GM18517 (cell line): ENCODE measurements around the gene SARS2.

Source experiments
- ATAC-seq: cut with Tn5 transposase; IDR thresholded peaks from one replicate; pipeline ENCODE4 v1.9.1; 2021; ENCODE audit warnings: mild to moderate bottlenecking, moderate library complexity; ENCODE audit not compliant: unreplicated experiment

The SARS2 gene

DNA sequence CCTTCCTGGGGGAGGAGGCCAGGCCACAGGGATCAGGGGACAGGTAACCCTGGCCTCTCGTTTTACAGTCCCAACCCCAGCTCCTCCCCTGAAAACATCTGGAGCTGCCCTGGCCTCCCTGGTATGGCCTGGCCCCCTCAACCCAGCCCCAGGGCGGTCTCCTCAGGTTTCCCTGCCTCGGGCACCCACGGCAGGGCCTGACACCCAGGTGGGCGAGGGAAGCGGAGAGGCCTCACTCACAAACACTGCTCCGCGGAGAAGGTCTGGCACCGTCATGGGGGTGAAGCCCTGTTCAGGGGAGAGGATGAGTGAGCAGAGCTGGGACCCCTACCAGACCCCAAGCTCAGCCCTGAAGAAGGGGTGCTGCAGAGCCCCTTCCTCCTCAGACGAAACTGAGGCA lies 12.0 kb downstream of the SARS2 start:
- ATAC-seq: no peak

DNA sequence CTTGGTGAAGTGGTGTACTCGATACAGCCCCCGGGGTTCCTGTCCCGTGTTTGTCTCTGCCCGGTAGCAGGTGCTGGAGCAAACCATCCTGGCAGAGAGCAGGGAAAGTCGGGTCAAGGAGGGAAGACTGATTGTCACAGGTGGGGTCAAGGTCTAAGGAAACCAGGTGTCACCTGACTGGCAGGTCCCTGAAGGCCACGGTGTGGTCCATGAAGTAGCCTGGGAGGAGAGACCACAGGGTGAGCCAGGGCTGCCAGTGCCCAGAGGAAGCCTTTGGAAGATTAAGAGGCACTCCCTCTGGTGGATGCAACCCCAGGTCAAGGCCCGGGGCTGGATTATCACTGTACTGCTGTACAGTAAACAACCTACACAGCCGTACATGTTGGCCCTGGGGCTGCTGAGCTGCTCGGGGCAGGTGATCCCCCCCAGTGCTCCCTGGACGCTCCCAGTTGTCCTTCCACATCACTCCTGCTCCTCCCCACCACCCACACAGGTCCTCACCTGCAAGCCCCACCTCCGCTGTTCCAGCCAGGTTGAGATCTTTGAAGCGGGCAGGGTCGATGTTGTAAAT lies 12.6 kb downstream of the SARS2 start:
- ATAC-seq: no peak

DNA sequence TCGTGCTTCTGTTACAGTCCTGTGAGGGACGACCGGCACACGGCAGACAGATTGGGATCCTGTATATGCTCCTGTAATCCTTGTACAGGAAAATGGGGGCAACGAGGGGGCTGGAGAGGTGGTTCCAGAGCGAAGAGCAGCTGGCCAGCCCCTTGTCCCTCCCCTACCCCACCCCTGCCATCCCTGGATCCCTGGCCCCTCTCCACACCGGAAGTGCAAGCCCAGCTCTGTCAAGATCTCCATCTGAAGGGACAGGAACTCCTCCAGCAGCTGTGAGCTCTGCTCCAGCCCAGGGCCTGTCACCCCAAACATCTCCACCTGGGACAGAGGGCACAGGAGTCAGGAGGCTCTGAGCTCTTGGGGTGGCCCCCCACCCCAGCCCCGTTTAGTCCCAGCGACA lies 13.0 kb downstream of the SARS2 start:
- no peak for ATAC-seq

DNA sequence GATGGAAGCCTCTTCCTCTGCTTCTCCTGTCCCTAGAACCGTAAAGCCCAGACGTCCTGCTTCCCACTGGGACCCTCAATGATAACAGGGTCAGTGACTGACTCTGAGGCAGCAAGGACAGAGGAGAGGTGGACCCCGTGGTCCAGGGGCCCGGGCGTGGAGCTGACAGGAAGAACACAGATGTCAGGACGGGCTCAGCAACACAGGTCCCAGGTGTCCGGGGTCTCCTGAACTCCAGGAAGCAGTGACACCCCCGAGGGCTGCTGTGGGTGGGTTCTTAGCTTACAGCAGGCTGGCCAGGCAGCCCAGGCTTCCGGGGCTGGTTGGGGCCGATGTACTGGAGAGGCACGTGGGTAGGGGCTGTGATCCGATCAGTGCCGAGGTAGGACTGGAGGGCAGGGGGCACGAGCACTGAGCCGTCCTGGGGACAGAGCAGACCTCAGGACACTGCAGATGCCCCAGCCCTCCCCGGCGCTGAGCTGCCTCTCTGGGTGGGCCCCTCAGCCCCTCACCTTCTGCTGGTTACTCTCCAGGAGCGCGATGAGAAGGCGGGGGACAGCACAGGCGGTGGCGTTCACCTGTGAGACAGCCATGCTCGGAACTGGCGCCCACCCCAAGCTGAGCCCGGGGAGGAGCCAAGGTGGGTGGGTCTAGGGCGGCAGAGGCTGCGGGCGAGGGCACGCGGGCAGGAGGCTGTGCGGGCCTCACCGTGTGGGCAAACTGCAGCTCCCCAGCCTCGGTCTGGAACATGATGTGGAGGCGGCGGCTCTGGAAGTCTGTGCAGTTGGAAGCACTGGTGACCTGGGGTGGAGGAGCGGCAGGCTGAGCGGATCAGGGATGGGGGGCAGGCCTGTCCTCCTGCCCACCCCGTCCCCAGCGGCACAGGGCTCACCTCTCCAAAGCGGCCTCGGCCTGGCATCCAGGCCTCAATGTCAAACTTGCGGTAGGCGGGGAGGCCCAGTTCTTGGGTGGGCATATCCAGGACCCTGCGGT lies 14.9 kb downstream of the SARS2 start:
- ATAC-seq: no peak

DNA sequence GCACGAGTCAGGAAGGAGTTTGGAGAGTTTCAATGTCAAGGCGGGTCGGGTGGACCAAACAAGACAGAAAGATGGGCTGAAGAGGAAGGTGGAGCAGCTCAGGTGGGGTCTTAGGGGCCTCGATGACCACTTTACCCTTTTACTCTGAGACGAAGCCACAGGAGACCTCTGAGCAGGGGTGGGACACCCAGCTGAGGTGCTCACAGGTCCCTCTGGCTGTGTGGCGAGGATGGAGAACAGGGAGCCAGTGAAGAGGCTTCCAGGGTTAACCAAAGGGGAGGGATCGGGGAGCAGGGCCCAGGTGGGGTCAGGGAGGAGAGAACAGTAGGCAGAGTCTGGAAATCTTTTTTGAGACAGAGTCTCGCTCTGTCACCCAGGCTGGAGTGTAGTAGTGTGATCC lies 16.6 kb downstream of the SARS2 start:
- ATAC-seq: no peak

DNA sequence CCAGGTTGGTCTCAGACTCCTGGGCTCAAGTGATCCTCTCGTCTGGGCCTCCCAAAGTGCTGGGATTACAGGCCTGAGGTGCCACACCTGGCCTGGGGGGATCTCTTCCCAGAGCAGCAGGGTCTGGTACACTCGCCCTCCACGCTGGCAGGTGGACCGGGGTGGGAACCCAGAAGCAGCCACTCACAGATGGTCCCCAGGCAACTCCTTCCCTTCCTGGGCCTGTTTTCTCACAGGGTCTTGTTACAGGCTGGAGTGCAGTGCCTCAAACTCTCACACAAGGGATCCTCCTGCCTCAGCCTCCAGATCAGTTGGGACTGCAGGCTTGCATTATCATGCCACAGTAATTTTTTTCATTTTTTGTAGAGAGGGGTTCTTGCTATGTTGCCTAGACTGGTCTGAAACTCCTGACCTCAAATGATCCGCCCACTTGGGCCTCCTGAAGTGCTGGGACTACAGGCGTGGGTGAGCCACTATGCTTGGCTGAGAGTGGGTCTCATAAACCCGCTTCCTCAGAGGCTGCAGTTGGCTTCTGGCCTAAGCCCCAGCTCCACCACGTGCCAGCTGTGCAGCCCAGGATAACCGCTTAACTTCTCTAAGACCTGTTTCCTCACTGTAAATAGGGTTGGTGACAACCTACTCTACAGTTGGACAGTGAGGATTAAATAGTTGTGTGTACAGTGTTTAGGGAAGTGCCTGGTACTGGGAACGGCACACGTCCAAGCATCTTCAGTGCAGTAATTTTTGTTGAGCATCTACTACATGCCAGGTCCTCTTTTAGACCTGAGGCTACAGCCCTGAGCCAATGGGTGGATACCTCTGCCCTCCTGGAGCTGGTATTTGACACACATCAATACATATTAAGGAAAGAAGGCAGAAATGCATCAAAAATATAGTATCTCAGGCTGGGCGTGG lies 17.7 kb downstream of the SARS2 start:
- no peak for ATAC-seq

DNA sequence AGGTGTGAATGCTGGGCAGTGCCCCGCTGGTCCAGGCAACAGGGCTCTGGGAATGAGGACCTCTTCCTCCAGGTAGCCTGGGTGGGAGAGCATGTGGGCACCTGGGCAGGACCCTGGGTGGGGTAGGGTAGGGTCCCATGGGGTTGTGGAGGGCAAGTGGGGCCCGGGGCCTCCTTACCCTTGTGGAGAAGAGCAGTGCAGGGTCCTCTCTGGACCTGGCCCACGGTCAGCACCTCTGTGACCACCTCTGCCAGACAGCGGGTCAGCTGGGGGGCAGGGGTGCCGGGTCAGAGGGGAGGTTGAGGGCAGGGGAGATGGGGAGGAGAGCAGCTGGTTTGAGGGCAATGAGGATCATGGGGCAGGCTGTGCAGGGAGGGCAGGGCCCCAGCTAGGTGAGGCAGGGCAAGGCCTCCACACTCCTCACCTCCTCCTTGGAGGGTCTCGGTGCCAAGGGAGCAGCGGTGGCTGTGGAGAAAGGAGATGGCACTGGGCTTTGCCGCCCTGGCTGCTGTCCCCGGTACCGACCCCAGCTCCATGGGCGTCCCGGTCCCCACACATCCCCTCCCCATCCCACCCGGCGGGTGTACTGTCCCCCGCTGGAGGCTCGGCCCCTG lies 19.1 kb downstream of the SARS2 start:
- no peak for ATAC-seq

DNA sequence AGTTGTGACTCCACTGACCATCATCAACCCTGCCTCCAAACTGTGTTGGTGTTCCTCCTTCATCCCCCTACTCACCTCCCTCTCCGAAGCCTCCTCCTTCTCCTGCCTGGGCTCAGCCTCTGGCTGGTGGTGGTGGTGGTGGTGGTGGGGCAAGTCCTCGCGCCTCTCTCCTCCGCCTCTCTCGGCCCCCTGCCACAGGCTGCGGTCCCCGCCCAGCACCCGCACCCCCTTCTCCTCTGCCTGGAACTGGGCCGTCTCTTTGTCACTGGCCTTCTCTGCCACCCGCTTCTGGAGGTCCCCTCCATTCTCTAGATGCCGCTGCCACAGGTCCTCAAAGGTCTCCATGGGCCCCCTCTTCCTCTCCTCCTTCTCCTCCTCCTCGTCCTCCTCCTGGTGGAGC lies 20.1 kb downstream of the SARS2 start:
- ATAC-seq: no peak

DNA sequence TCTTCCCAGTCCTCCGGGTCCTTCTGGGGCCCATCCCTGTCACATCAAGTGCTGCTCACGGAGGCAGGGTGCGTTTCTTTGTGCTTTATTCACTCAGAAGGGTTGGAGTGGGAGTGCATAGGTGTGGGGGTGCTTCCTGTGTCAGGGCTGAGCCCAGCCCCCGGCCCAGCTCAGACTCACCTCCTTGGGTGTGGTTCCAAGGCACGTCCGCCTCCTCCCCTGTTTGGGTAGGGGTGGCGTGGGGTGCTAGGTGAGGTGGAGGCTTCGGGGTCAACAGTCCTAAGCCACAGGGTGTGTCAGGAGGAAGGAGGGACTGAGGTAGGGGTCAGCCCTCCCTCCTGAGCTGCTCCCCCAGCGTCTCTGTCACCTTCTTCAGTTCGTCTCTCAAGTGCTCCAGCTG lies 21.7 kb downstream of the SARS2 start:
- no peak for ATAC-seq

DNA sequence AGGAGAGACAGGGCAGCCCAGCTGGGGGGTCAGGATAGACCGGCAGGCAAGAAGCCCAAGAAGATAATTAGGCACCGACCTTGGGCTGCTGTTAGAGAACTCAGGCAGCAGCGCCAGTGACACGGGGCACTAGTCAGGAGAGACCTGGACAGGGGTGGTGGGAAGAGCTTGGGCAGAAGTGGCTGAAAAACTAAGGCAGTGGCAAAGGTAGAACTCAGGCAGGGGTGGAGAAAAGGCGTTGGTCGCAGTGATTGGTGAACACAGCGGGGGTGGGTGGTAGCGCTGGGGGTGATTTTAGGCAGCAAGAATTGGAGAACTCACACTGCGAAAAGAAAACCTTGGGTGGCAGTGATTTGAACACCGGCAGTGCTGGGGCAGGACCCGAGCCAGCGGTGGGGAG lies 22.9 kb downstream of the SARS2 start:
- ATAC-seq: no peak

DNA sequence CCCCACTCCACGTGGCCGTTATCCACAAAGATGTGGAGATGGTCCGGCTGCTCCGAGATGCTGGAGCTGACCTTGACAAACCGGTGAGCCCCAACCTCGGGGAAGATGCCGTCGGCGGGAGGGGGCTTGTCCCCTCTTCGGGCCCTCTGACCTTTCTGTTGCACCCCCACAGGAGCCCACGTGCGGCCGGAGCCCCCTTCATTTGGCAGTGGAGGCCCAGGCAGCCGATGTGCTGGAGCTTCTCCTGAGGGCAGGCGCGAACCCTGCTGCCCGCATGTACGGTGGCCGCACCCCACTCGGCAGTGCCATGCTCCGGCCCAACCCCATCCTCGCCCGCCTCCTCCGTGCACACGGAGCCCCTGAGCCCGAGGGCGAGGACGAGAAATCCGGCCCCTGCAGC lies 23.3 kb downstream of the SARS2 start:
- no peak for ATAC-seq

DNA sequence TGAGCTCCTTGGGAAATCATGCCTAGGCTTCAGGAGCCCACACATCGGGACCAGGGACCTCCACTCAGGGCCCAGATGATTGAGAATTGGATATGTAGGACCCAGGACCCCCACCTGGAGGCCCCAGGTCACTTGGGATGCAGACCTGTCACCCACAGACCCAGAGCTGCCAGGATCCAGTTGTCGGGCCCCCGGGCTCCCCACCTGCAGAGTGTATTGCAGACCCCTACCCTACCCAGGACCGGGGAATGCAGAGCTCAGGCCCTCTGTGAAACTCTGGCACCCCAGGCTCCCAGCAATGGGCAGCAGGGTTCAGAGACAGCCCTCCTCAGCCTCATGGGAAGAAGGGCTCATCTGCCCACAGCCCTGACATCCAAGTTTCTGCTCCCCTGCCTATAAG lies 24.9 kb downstream of the SARS2 start:
- ATAC-seq: no peak

DNA sequence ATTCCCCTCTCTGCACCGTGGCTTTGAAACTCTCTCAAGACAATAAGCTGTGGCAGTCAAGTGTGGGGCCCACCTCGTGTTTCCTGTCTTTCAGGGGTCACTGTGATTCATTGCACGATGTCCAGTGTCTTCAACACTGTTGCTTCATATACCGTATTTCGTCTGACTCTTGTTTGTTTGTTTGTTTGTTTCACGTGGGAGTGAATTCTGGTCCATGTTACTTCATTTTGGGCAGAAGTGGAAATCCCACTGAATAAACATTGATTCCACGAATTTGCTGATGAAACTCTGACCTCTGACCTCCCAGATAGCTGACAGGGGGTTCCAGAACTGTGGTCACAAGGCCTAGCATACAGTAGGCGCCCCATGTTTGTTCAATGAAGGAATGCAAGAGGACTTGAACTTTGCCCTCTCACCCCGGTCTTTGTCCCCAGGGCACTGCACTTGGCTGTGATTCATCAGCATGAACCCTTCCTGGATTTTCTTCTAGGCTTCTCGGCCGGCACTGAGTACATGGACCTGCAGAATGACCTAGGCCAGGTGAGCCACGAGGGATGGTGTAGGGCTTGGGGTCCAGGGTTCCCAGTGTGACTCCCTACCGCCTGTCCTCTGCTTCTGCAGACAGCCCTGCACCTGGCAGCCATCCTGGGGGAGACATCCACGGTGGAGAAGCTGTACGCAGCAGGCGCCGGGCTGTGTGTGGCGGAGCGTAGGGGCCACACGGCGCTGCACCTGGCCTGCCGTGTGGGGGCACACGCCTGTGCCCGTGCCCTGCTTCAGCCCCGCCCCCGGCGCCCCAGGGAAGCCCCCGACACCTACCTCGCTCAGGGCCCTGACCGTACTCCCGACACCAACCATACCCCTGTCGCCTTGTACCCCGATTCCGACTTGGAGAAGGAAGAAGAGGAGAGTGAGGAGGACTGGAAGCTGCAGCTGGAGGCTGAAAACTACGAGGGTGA lies 25.7 kb downstream of the SARS2 start:
- ATAC-seq: no peak

DNA sequence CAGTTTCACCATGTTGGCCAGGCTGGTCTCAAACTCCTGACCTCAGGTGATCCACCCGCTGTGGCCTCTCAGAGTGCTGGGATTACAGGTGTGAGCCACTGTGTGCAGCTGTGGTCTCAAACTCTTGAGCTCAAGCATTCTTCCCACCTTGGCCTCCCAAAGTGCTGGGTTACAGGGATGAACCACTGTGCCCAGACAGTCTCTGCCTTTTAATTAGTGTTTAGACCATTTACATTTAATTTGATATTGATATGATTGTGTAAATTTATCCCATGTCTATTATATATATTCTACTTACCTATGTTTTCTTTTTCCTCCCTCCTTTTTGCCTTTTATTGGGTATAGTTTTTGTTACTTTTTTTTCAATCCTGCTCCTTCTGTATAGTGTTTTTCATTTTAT lies 28.9 kb downstream of the SARS2 start:
- no peak for ATAC-seq

DNA sequence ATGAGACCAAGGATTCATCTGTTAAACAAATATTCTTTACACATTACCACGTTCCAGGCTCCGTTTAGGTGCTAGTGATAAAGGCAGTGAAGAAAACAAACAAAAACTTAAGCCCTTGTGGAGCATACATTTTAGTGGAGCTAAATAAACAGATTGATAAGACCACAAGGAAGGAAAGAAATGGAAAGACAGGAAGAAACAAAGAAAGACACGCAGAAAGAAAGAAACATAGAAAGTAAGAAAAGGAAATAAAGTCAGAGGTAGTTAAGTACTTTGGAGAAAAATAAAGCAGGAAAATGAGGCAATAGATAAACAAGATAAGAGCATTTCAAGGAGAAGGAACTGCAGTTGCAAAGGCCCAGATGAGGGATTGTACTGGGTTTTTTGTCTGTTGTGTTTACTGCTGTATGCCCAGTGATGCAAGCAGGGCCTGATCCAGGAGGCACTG lies 29.8 kb downstream of the SARS2 start:
- no peak for ATAC-seq

DNA sequence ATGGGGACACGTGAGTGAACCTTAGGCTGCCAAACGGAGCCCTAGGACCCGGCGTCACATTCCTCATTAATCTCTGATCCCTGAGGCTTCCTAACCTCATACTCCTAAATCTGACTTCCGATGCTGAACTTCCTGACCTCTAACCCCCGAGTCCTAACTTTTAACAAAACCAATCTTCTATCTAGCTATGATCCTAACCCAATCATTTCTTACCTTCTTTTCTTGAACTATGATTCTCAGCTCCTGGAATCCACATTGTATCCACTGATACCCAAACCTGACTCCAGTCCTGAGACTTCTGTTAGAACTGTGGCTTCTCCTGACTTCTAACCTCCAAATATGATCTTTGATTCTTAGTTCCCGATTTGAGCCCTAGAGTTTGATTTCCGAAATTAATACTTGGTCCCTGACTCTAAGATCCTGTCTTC lies 30.3 kb downstream of the SARS2 start:
- ATAC-seq: no peak

DNA sequence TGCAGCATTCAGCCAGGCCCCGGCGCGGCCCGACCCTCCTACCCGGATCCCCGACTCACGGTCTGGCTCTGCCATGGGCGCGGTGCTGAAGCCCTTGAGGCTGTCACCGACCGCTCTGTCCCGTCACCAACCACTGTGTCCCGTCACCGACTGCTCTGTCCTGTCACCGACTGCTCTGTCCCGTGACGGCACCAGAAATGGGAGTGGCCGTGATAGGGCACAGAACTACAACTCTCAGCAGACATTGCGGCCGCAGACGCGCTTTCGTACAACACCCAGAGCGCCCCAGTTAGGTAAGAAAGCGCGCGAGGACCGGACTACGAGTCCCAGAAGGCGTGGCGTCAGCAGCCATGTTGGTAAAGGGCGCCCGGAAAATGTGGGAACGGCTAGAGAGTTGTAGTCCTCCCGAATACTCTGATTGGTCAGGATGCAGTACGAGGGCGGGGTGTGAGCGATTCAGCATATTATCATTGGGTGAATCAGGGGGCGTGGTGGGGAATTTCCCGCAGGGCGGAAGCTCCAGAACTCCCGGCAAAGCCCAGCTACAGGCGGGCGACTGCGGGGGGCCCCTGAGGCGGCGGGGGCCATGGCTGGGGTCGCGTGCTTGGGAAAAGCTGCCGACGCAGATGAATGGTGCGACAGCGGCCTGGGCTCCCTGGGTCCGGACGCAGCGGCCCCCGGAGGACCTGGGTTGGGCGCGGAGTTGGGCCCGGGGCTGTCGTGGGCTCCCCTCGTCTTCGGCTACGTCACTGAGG lies 30.9 kb downstream of the SARS2 start, which contains the start of the genes NFKBIB and SIRT2:
Gene NFKBIB (plus strand): TSS at position 523 of the 755 bp plus-strand sequence. CDS start 64 bp downstream, at position 587.
Gene SIRT2 (minus strand): TSS at position 172 of the 755 bp plus-strand sequence. CDS start 97 bp downstream, at position 75.
- ATAC-seq: peak; percentile 92

DNA sequence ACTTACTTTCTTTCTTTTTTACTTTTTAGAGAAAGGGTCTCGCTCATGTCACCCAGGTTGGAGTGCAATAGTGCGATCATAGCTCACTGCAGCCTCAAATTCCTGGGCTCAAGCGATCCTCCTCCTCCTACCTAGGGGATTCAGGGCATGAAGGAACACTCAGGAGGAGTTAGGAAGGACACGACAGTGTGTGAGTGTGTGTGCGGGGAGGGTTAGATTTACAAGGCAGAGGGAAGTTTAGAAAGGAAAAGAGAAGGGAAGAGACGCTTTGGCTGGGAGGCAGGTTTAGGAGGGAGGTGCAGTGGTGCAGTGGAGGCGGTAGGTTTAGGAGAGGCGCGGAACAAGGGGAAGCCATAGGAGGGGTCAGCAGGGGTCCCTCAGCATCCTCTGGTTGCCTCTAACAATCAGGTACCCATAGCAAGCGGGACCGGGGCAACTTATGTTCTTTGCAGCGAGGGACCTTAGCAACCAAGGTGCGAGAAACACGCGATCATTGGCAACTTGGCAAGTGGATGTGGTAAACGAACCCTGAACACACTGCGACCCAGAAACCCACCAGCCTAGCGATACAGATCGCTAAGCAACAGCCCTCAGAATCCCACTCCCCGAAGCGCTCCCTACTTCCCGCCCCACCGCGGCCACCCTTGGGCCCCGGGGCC lies 31.6 kb downstream of the SARS2 start:
- ATAC-seq: no peak
